Muscle of back (tissue), 11 donors: ENCODE results near the gene MCM5. TPM values are rescaled to one million over a fixed set of nuclear protein-coding genes. Genes with fewer than 3 reads are reported as not detected.
"Not testable (repeated sequence)": the region's sequence is repeated elsewhere in the genome, so short reads cannot be mapped to it uniquely, and the experiment has no call there.

Experiments
- DNase-seq, 3 donors: peaks; one replicate each; pipeline versions ENCODE4 v3.0.0 to v3.0.0-alpha.2; 2013
- polyA plus RNA-seq, 10 donors: library from polyadenylated mRNA; unstranded; fragments of 120-200 nt; gene quantifications; one replicate each; pipeline ENCODE4 v1.2.1, GENCODE V29; 2013; ENCODE audit not compliant: insufficient read length in 10 of 10

MCM5 gene
- polyA plus RNA-seq, 10 donors = 24.0 to 52.3 (median 31.3) TPM

DNA sequence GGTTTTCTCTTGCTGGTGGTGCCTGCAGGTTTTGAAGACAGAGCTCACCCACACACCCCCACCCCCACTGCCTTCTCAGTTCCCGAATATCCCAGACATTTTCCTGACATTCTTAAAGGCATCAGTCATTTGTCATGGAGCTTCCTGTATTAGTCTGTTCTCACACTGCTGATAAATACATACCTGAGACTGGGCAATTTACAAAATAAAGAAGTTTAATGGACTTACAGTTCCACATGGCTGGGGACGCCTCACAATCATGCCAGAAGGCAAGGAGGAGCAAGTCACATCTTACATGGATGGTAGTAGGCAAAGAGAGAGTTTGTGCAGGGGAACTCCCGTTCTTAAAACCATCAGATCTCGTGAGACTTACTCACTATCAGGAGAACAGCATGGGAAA is 71.6 kb downstream of the MCM5 start:
- DNase-seq = not testable (repeated sequence)

DNA sequence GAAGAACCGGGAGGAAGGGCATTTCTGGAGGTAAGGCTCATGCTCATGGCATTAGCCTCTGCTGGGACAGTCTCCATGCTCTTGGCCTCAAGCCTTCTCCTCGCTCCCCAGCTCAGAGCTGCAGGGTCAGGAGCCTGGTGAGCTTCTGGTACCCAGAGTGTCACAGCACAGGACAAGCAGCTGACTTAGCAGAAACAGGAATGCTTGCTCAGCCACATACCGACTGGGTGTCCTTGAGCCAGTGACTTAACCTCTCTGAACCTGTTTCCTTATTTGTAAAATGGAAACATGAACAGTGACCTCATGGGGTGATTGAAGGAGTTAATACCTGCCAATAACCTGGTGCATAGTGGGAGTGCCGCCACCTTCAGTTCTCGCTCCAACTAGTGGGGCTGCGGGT is 72.5 kb downstream of the MCM5 start:
- DNase-seq = no peak

DNA sequence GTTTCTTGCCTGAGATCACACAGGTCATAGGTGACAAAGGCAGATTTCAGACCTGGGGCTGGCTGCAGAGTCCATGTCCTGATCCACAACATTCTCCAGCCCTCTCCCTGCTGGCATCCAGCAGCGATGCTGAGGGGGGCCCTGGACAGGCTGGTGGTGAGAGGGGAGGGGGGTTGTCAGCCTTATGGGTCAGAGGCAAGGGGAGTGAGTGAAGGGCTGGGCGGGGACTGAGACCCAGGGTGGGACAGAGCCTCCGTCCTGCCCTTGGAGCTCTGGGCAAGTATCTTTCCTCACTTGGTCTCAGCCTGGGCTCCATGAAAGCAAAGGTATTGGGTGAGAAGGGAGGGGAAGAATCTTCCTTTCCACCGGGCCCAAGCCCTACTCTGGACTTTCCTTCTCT is 74.0 kb downstream of the MCM5 start:
- DNase-seq = no peak

Other genes starting within 250 kb of the MCM5 start
- 10 to 100 TPM; 12.6 to 18.6 (median 15.1) TPM for gene HMGXB4, start 142.6 kb upstream of the MCM5 start, polyA plus RNA-seq
- 10 to 100 TPM; 24.1 to 32.3 (median 30.0) TPM for gene TOM1, start 100.2 kb upstream of the MCM5 start, polyA plus RNA-seq
- gene HMOX1, start 19.0 kb upstream of the MCM5 start, polyA plus RNA-seq = 10 to 100 TPM; 12.1 to 32.2 (median 17.1) TPM
- gene RASD2, start 140.7 kb downstream of the MCM5 start, polyA plus RNA-seq = 10 to 100 TPM in 8 of 10 donors, 1 to 10 TPM in 2; 7.6 to 17.1 (median 15.4) TPM
- gene MB, start 217.2 kb downstream of the MCM5 start, polyA plus RNA-seq = 100 to 1,000 TPM; 190 to 359 (median 242) TPM
- gene APOL6, start 248.3 kb downstream of the MCM5 start, polyA plus RNA-seq = 1 to 10 TPM in 9 of 10 donors, under 1 TPM in 1; 0.98 to 3.0 (median 2.0) TPM